DLD1 (cell line): ENCODE results near the gene PCDHGA11.
"Not testable (repeated sequence)": the region's sequence is repeated elsewhere in the genome, so short reads cannot be mapped to it uniquely, and the experiment has no call there.

Experiments used
- in situ Hi-C: cut with HindIII; loops from 2 replicates; pipeline ENCODE4 v1.10.0; 2017; ENCODE audit warnings: low sequenced_read_pairs

The PCDHGA11 gene

DNA sequence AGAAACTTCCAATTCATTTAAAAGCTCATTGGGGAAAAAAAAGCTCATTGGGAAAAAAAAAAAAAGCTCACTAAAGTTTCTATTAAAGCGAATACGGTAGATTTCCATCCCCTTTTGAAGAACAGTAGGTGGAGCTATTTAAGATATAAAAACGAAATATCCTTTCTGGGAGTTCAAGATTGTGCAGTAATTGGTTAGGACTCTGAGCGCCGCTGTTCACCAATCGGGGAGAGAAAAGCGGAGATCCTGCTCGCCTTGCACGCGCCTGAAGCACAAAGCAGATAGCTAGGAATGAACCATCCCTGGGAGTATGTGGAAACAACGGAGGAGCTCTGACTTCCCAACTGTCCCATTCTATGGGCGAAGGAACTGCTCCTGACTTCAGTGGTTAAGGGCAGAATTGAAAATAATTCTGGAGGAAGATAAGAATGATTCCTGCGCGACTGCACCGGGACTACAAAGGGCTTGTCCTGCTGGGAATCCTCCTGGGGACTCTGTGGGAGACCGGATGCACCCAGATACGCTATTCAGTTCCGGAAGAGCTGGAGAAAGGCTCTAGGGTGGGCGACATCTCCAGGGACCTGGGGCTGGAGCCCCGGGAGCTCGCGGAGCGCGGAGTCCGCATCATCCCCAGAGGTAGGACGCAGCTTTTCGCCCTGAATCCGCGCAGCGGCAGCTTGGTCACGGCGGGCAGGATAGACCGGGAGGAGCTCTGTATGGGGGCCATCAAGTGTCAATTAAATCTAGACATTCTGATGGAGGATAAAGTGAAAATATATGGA, 9.7 kb downstream of the PCDHGA11 start, which contains the start of gene PCDHGA12:
PCDHGA12 (plus strand) TSS at position 176 of the 782 bp plus-strand sequence; CDS start at position 429, 253 bp downstream.
- in situ Hi-C loops, result no loop called here

DNA sequence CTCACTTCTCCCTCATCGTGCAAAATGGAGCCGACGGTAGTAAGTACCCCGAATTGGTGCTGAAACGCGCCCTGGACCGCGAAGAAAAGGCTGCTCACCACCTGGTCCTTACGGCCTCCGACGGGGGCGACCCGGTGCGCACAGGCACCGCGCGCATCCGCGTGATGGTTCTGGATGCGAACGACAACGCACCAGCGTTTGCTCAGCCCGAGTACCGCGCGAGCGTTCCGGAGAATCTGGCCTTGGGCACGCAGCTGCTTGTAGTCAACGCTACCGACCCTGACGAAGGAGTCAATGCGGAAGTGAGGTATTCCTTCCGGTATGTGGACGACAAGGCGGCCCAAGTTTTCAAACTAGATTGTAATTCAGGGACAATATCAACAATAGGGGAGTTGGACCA, 10.4 kb downstream of the PCDHGA11 start:
- in situ Hi-C loops, result no loop called here

DNA sequence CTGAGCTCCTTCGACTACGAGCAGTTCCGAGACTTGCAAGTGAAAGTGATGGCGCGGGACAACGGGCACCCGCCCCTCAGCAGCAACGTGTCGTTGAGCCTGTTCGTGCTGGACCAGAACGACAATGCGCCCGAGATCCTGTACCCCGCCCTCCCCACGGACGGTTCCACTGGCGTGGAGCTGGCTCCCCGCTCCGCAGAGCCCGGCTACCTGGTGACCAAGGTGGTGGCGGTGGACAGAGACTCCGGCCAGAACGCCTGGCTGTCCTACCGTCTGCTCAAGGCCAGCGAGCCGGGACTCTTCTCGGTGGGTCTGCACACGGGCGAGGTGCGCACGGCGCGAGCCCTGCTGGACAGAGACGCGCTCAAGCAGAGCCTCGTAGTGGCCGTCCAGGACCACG, 11.5 kb downstream of the PCDHGA11 start:
- in situ Hi-C loops, result not testable (repeated sequence)

- in situ Hi-C loops, result not testable (repeated sequence)
These were observed 11.9 kb downstream of the PCDHGA11 start for GRCh38 chr5:141432726-141433125.

- in situ Hi-C loops, result no loop called here
These were observed 13.2 kb downstream of the PCDHGA11 start for GRCh38 chr5:141434006-141434405.

DNA sequence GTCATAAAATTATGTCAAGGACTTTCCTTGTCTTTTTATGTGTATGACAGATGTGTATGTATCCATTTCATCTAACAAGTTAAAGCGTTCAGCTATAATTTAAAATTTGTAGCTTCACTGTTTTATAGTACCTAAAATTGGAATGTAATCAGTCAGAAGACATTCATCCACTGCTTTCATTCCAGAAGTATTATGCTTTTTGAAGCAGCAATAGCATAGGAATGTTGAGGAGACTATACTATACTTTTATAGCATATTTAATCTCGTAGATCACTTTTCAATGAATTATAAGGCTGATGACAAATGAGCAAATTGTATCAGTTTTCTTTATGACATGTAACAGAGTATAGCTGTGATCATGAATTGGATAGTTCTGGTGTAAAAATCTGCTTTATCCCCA, 16.4 kb downstream of the PCDHGA11 start:
- in situ Hi-C loops, result no loop called here

GRCh38 chr5:141439411-141440141, 18.7 kb downstream of the PCDHGA11 start:
- in situ Hi-C loops, result no loop called here

DNA sequence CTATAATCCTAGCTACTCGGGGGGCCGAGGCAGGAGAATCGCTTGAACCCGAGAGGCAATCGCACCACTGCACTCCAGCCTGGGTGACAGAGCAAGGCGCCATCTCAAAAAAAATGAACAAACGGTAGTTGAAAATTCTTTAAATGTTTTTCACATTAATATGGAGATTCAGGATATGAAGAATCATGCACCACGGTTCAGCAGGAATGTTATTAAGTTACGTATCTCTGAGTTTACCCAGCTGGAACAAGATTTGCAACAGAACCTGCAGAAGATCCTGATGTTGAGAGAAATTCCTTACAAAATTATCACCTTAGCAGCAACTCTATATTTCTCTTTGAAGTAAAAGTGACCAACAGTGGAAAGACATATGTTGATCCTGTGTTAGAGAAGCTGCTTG, 19.5 kb downstream of the PCDHGA11 start:
- in situ Hi-C loops, result no loop called here

- in situ Hi-C loops, result no loop called here
These were observed 20.8 kb downstream of the PCDHGA11 start for GRCh38 chr5:141441571-141442170.

GRCh38 chr5:141465351-141465750, 44.5 kb downstream of the PCDHGA11 start:
- in situ Hi-C loops, result loop anchor here (10.0 kb wide), 1 partner anchor 59 kb away; no protein-coding TSS in a partner anchor
